HG03575 (cell line): ENCODE data around the gene CHPF.

Source experiments
- ATAC-seq: cut with Tn5 transposase; IDR thresholded peaks from one replicate; pipeline ENCODE4 v1.9.1; 2021; ENCODE audit not compliant: unreplicated experiment, insufficient number of reproducible peaks, low FRiP score; ENCODE audit errors: extremely low read depth

CHPF gene

DNA sequence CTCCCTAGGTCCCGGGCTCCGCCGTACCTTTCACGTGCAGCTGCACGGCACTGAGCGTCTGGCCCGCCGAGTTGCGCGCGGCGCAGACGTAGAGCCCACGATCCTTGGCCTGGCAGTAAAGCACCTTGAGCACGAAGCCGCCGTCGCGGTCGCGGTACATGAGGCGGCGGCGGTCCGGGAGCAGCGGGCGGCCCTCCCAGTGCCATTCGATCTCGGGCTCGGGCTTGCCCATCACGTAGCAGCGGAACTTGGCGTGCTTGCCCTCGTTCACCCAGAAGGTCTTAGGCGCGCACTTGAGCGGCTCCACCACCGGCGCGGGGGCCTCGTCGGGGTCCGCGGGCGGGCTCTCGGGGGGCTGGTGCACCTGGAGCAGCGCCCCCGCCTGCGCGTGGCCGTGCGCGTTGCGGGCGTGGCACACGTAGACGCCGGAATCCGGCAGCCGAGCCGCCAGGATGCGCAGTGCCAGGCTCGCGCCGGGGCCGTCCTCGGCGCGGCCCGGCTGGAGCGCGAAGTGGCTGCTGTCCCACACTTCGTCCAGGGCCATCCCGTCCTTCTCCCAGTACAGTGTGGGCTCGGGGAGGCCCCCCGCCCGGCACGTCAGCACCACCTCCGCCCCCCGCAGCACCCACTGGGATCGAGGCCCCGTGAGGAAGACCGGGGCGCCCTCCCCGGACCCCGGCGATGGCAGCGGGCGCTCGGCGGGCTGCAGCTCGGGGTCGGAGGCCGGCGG, 26.8 kb upstream of the CHPF start:
- no peak for ATAC-seq

DNA sequence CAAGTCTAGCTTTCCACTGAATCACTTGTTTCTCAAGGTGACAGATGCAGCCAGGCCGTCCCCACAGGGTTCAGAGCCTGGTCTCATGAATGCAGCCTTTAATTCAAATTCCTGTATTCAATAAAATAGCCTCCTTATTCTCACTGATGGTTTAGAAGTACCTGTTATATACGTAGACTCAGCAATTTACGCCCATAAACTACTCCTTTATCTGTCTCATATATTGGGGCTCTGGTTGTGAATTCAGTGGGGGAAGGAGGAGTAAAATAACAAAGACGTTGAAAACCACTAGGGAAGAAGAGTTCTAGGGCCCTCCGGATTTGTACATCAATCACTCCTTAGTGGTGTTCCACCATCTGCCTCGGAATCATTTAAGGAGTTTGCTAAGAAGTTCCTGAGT, 26.0 kb upstream of the CHPF start:
- no peak for ATAC-seq

GRCh38 chr2:219569041-219569440, 25.4 kb upstream of the CHPF start:
- no peak for ATAC-seq

- no peak for ATAC-seq
These were observed 24.3 kb upstream of the CHPF start for GRCh38 chr2:219567791-219568361.

- ATAC-seq, result no peak
These were observed 23.5 kb upstream of the CHPF start for GRCh38 chr2:219567131-219567530.

- no peak for ATAC-seq
These were observed 23.0 kb upstream of the CHPF start for GRCh38 chr2:219566640-219567039.

GRCh38 chr2:219565130-219566080, 21.8 kb upstream of the CHPF start:
- no peak for ATAC-seq

DNA sequence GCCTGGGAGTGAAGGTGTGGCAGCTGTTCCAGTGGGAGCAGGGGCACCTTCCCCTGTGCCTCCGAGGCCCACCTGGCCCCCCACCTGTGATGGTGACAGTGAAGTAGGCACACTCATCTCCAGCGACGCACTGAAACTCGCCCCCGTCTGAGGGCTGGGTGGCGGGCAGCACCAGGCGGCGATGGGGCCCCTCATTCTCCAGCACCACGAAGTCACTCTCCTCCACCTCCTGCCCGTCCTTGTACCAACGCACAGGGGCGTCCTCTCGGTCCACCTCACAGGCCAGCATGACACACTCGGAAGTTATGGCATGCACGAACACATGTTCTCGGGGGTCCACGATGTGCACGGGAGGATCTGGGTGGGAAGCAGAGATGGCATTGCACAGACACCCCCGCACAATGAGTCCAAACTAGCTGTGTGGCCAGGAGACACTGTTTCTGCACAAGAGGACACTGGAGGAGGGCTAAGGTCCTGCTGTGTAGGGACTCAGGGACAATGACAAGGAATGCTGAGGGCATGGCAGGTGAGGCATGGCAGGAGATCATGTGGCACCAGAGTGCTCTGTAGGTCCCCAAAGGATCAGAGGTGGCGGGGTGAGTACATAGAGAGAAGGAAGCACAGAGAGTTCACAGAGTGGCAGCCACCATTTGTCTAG, 19.8 kb upstream of the CHPF start:
- no peak for ATAC-seq

DNA sequence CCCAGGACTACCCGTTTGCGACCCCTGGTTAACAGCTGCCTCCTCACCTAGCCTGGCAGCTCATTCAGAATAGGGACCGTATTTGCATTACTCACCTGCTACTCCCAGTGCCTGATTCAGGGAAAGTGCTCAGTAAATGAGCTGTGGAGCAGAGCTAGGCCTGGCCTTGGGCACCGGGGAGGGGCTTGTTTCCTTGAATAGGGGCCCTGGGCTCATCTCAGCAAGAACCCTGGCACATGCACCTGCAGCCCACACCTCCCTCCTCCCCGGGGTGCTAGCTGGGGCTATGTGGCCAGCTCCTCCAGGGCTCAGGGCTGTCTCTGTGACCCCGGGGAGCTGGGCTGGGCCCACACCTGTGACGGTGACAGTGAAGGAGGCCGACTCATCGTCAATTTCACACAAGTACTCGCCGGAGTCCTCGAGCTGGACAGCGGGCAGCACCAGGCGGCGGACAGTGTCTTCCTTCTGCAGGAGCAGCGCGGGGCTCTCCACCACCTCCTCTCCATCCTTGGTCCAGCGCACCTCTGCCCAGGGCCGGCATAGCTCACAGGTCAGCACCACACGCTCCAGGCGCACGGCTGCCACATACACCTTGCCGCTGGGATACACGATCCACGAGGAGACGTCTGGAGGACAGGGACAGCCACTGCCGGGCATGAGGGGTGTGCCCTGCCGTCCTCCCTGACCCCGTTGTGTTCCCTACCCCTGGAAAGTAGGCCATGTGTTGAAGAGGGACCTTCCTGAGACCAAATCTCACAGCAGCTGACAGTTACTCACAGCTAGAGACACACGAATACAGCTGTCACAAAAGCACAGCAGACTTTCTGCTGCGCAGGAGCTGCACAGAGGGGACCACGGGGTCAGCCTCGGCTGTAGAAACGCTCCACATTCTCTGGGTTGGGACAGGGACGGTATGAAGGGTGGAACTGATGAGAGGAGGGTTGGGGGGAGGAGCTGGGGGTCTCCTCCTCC, 18.7 kb upstream of the CHPF start:
- no peak for ATAC-seq

DNA sequence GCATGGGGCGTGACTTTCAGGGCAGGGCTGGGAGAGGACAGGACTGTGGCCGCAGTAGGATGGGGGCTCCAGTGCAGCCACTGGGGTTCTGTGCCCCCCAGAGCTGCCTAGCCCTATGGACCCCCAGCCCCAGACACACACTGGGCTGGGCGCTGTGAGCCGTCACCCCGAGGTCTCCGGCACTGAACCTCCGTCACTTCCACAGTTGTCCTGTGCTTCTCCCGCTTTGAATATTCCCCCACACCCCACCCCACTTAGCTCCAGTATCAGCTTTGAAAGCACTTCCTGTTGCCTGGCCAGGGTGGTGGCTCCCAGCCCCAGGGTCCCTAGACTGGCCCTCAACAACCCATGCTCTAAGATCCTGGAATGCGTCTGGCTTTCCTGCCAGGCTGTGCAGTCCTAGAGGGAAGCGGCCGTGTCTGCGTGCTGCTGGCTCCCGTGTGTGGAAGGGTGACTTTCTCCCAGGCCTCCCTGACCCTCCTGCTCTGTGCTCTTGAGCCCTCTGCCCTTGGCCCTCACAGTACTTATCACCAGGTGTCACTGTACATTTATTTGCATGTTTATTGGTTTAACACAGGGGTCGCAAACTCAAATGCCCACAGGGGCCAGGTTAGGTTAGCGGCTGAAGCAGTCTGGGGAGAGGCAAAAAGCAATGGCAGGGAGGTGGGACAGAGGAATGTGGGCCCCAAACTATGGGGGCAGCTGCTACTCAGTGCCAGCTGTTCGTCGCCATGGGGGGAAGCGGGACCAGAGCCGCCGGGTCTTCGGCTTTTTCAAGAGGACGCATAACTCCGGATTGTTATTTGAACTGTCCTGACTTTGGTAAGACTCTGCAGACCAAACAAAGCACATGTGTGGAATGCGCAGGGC, 17.8 kb upstream of the CHPF start:
- ATAC-seq, result no peak

GRCh38 chr2:219560893-219561178, 17.2 kb upstream of the CHPF start:
- no peak for ATAC-seq

DNA sequence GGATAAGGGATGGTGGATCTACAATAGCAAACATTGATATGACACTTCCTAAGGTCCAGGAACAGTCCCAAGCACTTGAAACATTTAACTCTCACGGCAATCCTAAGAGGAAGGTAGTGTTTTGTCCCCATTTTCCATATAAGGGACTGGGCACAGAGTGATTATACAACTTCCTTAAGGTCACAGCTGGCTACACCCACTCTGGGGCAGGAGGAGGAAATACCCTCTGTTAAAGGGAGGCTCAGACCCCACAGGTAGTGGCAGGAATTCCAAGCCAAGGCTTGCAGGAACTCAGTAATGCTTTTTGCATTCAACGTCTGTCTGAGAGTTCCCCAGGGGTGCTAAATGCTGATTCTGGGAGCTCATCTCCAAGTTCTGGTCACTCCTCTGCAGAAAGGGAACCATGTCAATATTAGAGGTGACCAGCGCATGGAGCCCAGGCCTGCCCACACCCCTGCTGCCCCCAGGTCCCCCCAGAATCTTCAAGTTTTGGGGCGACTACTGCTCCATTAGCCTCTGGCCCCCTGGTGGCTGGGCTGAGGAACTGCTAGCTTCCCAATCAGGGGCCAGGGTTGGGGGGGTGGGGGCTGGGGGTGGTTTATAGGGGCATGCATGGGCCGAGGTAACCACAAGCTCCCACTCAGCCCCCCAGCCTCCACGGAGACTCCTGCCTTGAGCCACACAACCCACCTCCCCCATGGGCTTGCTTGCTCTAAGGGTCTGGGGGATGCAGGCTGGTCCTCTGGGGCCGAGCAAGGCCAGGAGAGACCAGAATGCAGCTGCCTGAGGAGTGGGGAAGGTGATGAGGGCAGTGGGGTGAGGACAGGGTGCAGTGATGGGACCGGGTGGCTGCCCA, 16.7 kb upstream of the CHPF start:
- ATAC-seq, result no peak

DNA sequence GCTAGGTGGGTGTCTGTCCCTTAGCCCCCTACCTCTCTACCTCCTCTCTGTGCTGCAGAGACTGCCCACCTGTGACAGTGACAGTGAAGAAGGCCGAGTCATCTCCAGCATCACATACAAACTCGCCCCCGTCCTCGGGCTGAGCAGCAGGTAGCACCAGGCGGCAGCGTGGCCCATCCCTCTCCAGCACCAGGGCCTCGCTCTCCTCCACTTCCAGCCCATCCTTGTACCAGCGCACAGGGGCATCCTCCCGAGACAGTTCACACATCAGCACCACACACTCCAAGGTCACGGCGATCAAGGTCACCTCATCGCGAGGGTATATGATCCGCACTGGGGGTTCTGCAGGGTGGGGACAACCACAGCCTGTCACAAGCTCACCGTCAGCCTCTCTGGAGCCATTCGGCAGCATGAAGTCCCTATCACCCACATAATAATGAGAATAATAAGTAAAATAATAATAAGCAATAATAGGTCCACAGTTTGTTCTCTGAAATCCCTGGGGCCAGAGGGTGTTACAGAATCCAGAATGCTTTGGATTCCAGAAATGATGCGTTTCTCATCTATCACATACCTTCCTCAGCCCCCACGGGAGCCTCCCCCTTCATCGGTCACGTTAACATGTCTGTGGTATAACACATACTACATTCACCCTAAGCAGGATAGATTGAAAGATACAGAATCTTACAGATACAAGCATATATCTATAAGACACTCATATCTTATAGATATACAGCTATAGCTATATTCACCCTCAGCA, 15.7 kb upstream of the CHPF start:
- no peak for ATAC-seq

- no peak for ATAC-seq
These were observed 14.5 kb upstream of the CHPF start for GRCh38 chr2:219557791-219558785.

DNA sequence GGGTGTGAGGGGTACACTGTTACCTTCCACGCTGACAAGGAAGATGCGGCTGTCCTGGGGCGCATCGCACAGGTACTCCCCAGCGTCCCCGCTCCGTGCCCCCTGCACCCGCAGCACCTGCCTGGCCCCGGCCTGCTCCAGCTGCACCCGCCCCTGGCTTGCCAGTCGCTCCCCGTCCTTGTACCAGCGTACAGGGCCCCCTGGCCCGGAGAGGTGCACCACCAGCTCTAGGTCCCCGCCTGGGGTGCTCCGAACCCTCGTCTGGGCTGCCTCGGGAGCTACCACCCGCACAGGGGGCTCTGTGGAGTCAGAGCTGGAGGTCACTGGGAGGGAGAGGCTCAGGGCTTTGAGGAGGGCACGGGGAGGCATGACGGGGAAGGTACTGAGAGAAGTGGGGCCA, 13.7 kb upstream of the CHPF start:
- no peak for ATAC-seq
